ENCODE data around the gene SLC26A6.

SLC26A6 gene

GRCh38 chr3:48631516-48632448 is 3.5 kb downstream of the SLC26A6 start:
- no peak for DNase-seq (ENCODE audit: low spot score)

GRCh38 chr3:48630833-48631232 is 4.4 kb downstream of the SLC26A6 start:
- no peak for DNase-seq (ENCODE audit: low spot score)

GRCh38 chr3:48630407-48630806 is 4.9 kb downstream of the SLC26A6 start:
- no peak for DNase-seq (ENCODE audit: low spot score)

- no peak for DNase-seq (ENCODE audit: low spot score)
Observed at GRCh38 chr3:48629894-48630293, 5.4 kb downstream of the SLC26A6 start.

- DNase-seq (ENCODE audit: low spot score), result no peak
Observed at GRCh38 chr3:48628277-48629017, 6.8 kb downstream of the SLC26A6 start.

GRCh38 chr3:48625600-48625999 is 9.7 kb downstream of the SLC26A6 start:
- DNase-seq (ENCODE audit: low spot score), result no peak

GRCh38 chr3:48624767-48625166 is 10.5 kb downstream of the SLC26A6 start:
- no peak for DNase-seq (ENCODE audit: low spot score)

- DNase-seq (ENCODE audit: low spot score), result no peak
Observed at GRCh38 chr3:48623851-48624547, 11.3 kb downstream of the SLC26A6 start.

- no peak for DNase-seq (ENCODE audit: low spot score)
Observed at GRCh38 chr3:48621461-48621869, 13.8 kb downstream of the SLC26A6 start, which contains the start of gene TMEM89. TMEM89 (minus strand) TSS chr3:48621769; CDS start chr3:48621756, 13 bp downstream.

- DNase-seq (ENCODE audit: low spot score), result no peak
Observed at GRCh38 chr3:48619541-48620524, 15.4 kb downstream of the SLC26A6 start.

GRCh38 chr3:48617559-48617958 is 17.7 kb downstream of the SLC26A6 start:
- no peak for DNase-seq (ENCODE audit: low spot score)

- DNase-seq (ENCODE audit: low spot score), result no peak
Observed at GRCh38 chr3:48614044-48614443, 21.2 kb downstream of the SLC26A6 start.

GRCh38 chr3:48612309-48612708 is 23.0 kb downstream of the SLC26A6 start:
- DNase-seq (ENCODE audit: low spot score), result no peak

GRCh38 chr3:48609088-48610005 is 25.9 kb downstream of the SLC26A6 start, which contains the start of gene UQCRC1:
UQCRC1 (minus strand) TSS chr3:48609646; CDS start chr3:48609620, 26 bp downstream.
- DNase-seq (ENCODE audit: low spot score), result peak; percentile 90

- no peak for DNase-seq (ENCODE audit: low spot score)
Observed at GRCh38 chr3:48607519-48607918, 27.7 kb downstream of the SLC26A6 start.

- no peak for DNase-seq (ENCODE audit: low spot score)
Observed at GRCh38 chr3:48601622-48601994, 33.7 kb downstream of the SLC26A6 start.

GRCh38 chr3:48600711-48601621 is 34.3 kb downstream of the SLC26A6 start:
- no peak for DNase-seq (ENCODE audit: low spot score)

- DNase-seq (ENCODE audit: low spot score), result no peak
Observed at GRCh38 chr3:48599509-48600285, 35.6 kb downstream of the SLC26A6 start.
